ENCODE data around the gene GLIS1.

GRCh38 chr1:53519421-53519820 is 219.5 kb downstream of the GLIS1 start:
- TF ChIP-seq POLR2A (IDR thresholded peaks at IDR 0.05) (no peak), CTCF (IDR thresholded peaks at IDR 0.05) (no peak)

Data from heart left ventricle (tissue), 13 donors.